ENCODE data around the gene NUCB1. TPM values are rescaled to one million over a fixed set of nuclear protein-coding genes. Genes with fewer than 3 reads are reported as not detected.

NUCB1 gene
- total and polyA plus RNA-seq, 9 of the 15 experiments (the other 6 are each of a cell fraction or from before 2014, with no cell fraction given) = 3.1 to 153 (median 71.7) TPM

DNA sequence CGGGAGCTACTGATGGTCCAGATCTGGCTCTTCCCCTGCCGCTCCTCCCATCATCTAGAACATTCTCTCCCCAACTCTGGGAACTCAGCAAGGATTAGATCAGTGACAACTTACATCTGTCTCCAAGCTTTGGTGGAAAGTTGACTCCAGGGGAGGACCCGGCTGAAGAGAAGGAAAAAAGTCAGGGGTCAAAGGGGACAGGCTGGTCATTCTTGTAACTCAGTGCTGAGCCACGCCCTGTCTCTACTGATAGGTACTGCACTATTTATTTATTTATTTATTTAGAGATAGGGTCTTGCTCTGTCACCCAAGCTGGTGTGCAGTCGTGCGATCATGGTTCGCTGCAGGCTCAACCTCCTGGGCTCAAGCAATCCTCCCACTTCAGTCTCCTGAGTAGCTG lies 46.0 kb upstream of the NUCB1 start (continued):
- TF ChIP-seq PRDM10 (IDR thresholded peaks at IDR 0.05; ENCODE audit: partially characterized antibody) (no peak), KDM5B (IDR thresholded peaks at IDR 0.05; ENCODE audit: insufficient replicate concordance, low read depth, low read length) (no peak), MEIS2 (IDR thresholded peaks at IDR 0.05; ENCODE audit: partially characterized antibody) (peak; percentile 34), PHF21A (IDR thresholded peaks at IDR 0.05; ENCODE audit: borderline replicate concordance, low read depth) (no peak), SMARCC2 (IDR thresholded peaks at IDR 0.05; ENCODE audit: low read depth) (no peak), ZNF143 (CRISPR knock-in tag; IDR thresholded peaks at IDR 0.05) (no peak), ZFP36 (IDR thresholded peaks at IDR 0.05; ENCODE audit: low read depth, low read length, partially characterized antibody) (no peak), STAT5B (CRISPR knock-in tag; IDR thresholded peaks at IDR 0.05) (no peak), ZNF384 (IDR thresholded peaks at IDR 0.05; ENCODE audit: low read depth, low read length) (no peak), CTCFL (IDR thresholded peaks at IDR 0.05; ENCODE audit: borderline replicate concordance, insufficient read depth, low read depth, low read length, poor library complexity, severe bottlenecking) (no peak)
- TF ChIP-seq, protein P1, sequence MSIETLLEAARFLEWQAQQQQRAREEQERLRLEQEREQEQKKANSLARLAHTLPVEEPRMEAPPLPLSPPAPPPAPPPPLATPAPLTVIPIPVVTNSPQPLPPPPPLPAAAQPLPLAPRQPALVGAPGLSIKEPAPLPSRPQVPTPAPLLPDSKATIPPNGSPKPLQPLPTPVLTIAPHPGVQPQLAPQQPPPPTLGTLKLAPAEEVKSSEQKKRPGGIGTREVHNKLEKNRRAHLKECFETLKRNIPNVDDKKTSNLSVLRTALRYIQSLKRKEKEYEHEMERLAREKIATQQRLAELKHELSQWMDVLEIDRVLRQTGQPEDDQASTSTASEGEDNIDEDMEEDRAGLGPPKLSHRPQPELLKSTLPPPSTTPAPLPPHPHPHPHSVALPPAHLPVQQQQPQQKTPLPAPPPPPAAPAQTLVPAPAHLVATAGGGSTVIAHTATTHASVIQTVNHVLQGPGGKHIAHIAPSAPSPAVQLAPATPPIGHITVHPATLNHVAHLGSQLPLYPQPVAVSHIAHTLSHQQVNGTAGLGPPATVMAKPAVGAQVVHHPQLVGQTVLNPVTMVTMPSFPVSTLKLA (conservative IDR thresholded peaks at IDR 0.05) = no peak
